NCI-H2107 treated with DMSO at 0.1 percent for 48 hours (cell line): ENCODE results near the gene PI4K2A.

Source experiments
- DNase-seq: peaks from one replicate; lab custom pipeline; 2025; ENCODE audit not compliant: unreplicated experiment; lab: John Stamatoyannopoulos, UW

PI4K2A gene

DNA sequence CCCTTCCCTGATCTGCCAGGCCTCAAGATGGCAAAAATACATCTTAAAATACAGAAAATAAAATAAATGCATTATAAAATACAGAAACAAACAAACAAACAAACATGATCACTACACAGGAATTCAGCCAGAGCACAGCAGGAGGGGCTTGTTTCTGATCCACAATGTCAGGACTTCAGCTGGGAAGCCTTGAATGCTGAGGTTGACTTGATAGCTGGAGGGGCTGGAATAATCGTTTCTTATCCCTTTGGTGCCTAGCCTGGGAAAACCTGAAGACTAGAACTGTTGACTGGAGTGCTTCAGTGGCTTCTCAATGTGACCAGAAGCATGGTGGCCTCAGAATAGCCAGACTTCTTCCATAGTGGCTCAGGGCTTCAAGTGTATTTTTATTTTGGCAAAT lies 63.9 kb downstream of the PI4K2A start:
- no peak for DNase-seq

DNA sequence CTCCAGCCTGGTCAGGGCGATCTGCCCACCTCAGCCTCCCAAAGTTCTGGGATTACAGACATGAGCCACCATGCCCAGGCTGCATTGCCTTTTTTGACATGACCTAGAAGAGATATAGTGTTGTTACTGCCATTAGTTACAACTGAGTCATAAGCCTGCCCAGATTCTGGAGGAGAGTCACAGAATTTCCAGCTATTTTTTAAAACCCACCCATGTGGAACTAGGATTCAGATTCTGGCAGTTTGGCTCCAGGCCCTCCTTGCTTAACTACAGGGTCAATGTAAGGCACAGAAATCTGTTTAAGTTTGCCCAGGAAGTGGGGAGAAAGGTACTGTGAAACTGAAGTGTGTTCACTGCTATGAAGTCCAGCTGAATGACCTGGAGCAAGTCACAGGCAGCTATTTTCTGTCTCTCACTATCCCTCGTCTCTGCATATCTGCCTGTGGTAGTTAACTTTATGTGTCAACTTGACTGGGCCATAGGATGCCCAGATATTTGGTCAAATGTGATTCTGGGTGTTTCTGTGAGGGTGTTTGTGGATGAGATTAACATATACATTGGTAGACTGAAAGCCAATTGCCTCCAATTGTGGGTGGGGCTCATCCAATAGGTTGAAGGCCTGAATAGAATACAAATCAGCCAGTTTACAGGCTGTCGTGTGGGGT lies 64.7 kb downstream of the PI4K2A start:
- no peak for DNase-seq

DNA sequence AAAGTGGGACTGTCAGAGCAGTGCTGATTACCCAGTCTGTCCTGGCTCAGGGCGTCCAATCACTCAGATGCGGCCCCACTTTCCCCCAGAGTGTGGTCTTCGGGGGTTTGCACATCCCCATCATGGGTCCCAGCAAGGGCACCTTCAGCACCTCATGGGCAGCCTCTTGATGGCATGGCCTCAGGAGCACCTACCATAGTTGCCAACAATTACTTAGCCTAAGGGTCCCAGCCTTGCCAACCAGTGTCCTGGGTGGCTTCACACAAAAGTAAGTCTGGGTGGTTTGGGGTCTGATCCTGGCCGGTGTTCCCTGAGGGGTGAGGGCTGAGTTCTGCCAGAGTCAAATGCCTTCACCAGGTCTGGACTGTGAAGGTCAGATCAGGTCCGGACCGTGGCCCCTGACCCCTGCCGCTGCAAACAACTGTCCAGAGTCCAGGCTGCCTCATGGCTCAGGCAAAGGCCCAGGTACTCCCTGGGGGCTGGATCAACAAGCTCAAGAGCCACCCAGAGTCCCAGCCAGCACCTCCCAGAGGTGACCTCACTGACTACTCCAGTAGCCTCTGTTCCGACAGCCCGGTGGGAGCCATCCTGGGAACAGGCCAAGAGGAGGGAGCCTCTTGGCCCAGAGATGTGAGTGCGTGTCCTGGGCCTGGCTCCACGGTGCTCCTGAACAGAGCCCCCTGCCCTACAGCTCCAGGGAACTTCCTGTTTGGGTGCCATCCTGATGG lies 66.8 kb downstream of the PI4K2A start:
- DNase-seq: no peak

DNA sequence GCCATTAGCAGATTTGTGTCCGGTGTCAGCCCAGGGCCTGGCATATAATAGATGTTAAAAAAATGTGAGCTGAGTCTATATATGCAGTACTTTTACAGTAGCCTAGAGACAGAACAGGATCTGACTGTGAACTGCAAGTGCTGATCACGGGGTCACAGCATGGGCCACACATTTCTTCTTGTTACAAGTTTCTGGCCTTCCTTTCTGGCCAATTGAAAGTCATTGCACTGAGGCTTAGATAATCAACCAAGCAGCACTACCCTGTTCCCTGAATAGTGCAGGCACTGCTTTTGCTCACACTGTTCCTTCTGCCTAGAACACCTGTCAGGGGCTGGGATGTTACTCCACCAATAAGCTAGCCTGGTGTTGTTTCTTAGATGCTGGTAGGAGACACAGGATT lies 67.7 kb downstream of the PI4K2A start:
- no peak for DNase-seq

DNA sequence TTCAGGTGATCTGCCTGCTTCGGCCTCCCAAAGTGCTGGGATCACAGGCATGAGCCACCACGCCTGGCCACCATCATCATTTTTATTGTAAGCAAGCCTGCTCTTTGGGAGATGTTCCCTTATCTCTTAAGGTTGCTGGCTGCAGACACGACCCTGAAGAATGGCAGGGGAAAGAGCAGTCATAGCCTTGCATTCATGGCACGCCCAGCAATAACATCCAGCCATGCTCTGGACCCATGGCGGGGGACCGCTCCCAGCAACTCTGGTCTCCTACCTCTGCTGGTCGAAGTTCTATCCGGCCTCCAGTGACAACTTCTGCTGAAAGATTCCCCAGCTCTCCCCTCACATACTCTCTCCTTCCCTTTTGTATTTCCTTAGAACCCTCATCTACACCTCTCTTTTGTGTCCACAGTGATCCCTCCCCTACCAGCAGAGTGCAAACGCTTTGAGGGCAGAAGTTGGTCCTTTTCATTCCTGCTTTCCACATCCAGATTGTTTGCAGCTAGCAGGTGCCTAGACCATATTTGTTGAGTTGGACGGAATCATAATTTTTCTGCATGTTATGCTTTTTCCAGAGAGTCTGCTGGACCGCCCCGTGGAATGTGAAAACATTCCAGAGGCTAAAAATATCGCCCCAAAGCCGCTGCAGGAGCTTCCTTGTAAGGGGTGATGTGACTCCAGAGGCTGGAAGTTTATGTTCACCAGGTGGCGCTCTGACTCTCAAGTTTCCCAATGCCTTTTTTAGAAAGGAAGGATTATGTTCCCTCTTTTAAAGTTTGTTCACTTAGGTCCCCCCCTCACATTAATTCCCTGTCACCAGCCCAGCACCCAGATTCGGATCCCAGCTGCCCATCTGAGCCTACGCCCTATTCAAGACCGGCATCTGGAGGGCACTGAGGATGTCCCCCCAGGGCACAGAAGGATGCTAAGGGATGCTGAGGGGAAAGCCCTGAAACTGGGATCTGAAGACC lies 68.8 kb downstream of the PI4K2A start:
- no peak for DNase-seq

DNA sequence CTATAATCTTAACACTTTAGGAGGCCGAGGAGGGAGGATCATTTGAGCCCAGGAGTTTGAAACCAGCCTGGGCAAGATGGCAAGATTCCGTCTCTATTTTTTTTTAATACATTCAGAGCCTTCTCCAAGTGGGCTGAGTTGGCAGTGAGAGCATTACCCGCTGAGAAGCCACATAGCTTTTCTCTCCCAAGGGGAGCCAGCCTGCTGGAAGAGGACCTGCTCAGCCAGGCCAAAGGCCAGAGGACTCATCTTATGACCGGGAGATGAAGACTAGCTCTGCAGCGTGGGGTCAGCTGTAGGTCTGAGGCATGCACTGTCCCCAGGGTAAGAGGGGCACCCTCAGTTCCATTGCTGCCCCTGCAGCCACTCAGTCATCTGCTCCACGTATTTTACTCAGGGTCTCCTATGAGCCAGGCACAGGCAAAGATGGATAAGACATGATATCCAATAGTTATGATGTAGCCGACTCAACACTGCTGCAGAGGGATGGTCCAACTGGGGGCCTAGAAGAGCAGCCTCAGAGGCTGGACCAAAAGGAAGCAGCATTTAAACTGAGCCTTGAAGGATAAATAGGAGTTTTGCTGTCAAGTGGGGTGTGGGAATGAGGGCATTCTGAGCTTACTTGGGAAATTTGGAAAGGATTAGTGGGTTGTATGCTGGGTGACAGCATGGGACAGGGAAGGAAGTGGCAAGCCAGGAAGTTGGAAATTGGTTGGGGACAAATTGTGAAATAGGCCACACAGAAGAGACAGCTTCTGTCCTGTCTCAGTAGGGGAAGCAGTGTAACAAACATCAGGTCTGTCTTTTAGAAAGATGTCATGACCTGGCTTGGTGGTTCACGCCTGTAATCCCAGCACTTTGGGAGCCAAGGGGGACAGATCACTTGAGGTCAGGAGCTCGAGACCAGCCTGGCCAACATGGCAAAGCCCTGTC lies 71.4 kb downstream of the PI4K2A start:
- DNase-seq: no peak

DNA sequence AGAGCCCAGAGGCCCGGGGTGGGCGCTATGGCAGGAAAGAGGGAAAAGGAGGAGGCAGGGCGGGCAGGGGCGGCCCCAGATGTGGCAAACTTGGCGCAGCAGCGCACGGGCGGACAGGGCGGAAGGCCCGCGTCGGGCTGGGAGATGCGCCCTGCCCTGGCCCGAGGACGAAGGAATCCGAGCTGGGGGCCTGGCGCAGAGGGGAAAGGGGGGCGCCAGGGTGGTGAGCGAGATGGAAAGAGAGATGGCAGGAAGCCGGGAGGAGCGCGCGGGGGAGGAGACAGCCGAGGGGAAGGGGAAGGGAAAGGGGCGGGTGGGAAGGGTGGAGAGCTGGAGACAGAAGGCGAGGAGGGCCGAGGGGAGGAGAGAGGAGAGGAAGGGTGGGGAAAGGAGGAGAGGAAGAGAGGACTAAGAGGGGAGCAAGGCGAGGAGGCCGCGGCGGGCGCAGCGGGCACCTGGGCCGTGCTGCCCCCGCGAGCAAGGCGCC lies 72.9 kb downstream of the PI4K2A start, which contains the start of gene MARVELD1:
MARVELD1 (plus strand) TSS at position 392 of the 487 bp plus-strand sequence. CDS start 147 bp downstream, outside the sequence.
- DNase-seq: no peak

DNA sequence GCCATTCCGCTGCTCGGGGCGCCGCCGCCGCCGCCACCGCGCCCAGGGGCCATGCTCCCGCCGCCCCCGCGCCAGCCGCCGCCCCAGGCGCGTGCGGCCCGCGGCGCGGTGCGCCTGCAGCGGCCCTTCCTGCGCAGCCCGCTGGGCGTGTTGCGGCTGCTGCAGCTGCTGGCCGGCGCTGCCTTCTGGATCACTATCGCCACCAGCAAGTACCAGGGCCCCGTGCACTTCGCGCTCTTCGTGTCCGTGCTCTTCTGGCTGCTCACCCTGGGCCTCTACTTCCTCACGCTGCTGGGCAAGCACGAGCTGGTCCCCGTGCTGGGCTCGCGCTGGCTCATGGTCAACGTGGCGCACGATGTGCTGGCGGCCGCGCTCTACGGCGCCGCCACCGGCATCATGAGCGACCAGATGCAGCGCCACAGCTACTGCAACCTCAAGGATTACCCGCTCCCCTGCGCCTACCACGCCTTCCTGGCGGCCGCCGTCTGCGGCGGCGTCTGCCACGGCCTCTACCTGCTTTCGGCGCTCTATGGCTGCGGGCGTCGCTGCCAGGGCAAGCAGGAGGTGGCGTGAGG lies 73.4 kb downstream of the PI4K2A start:
- no peak for DNase-seq

DNA sequence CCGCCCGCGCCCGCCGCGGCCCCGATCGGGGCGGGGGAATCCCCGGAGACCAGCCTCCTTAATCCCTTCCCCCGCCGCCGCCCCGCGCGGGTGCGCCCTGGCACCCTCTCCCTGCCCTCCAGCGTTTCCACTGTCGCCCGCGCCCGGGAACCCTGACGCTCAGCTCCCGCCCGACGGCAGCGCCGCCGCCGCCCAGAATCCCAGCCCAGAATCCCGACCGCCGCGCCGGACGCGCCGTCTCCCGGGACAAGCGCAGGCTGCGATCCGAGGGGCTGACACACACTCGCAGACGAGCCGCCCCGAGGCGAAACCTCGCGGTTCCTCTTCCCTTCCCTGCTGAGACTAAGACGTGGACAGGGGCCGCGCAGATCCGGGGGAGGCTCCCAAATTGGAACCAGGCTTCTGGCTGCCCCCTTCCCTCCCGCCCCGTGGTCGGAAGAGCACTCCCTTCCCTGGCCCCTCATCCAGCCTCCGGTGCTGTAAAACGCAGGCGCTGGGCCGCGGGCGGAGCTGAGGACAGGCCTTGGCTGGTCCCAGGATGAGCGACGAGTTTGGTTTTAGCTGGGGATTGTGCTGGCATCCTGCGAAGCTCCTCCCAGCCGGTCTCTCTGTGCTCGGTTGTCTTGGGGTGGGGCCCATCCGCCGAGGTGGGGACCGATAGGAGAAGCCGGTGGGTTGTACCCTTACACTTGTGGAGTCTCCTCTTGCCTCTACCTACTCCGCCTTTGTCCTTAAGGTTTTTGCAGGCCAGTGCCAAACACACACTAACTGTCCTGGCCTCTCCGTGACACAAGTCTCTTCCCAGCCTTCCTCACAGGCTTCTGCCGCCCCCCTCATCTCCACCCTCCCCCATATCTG lies 74.2 kb downstream of the PI4K2A start:
- no peak for DNase-seq

DNA sequence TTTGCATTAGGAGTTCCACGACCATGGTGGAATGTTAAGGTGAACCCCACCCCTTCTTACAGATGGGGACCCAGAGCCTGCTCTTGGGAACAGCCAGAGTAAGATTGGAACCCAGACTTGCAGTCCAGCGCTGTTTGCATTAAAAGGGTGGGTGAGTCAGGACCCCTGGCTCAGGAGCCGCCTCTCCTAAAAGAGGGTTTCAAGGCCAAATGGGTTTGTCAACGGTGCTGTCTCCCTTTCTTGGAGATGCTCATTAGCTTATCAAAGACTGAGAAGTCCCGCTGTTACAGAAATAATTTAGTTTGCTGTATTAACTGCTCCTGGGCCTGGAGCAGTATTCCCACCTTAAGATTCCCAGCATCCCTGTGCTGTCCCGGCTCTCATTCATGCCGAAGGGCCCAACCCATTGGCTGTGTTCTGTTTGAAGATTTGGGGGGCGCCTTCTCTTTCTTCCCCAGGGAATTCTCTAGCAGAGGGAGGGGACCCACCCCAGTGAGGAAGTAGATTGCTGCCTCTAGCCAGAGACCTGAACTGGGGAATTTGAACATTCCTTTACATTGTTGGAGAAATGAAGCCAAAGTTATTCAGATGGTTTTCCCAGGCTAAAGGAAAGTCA lies 74.9 kb downstream of the PI4K2A start:
- DNase-seq: no peak

DNA sequence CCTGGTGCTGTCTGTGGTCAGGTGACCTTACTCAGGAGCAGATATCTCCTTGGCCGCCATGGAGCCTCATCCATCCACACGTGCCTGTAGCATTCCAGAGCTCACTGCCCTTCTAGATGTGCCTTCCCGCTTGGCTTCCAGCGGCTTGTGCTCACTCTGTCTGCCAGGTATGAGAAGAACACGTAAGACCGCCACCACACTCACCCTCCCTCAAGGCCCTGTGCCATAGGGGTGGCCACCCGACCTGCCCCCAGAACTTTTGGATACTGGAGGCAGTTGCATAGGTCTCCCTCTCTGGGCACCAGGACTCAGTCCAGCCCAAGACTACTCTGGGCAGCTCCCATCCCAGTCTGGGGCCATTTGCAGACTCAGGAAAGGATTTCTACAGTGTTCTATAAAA lies 77.2 kb downstream of the PI4K2A start:
- no peak for DNase-seq

DNA sequence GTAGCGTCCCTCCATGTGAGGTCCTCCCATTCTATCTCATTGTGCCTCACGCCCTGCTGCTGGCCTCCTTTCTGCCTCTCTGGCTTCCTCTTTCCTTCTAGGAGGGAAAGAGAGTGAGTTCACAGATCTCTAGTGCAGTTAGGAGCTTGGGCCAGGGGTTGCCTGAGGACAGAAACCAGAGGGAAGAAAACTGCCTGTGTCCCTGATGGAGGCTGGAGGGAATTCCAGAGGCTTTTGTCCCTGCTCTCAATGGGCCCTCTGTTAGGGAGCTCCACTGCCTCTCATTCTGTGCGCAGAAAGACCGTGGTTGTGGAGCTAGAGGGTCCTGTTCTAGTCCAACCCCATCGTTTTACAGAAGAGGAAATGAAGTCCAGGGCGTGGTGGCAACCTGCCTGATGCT lies 77.7 kb downstream of the PI4K2A start:
- no peak for DNase-seq

DNA sequence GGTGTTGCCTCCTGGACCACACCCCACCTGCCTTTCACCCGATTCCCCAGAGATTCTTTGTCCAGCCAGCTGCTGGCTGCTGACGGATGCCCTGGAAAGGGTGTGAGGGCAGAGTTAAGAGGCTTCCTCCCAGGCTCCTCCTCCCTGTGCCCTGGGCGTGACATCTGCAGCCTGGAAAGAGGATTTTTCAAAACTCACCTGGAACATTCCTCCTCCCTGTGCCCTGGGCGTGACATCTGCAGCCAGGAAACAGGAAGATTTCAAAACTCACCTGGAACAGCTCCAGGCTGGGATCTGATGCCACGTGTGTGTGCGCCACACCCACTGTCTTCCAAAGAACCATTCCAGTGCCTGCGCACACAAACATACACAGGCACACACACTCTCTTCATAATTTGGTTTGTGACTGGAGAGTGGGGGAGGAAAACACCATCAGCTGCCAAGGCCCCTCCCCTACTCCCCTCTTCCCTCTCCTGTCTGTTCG lies 78.2 kb downstream of the PI4K2A start:
- peak; percentile 31 for DNase-seq

DNA sequence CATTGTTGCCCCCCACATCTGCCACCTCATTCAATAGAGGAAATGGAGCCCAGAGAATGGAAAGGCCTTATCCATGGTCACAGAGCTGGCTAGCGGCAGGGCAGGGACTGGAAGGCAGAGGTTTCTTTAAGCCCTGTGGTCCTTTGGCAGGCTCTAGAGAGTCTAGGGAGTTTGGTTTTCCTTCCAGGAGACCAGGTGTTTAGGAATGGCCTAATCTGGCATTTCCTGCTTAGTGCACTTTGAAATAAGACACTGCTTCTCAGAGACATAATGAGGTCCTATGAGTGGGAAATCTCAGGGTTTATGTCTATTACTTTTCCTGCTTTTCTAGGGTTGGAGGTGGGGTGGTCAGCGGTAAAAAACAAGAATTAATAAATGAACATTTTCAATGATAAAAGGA lies 79.1 kb downstream of the PI4K2A start:
- DNase-seq: no peak

DNA sequence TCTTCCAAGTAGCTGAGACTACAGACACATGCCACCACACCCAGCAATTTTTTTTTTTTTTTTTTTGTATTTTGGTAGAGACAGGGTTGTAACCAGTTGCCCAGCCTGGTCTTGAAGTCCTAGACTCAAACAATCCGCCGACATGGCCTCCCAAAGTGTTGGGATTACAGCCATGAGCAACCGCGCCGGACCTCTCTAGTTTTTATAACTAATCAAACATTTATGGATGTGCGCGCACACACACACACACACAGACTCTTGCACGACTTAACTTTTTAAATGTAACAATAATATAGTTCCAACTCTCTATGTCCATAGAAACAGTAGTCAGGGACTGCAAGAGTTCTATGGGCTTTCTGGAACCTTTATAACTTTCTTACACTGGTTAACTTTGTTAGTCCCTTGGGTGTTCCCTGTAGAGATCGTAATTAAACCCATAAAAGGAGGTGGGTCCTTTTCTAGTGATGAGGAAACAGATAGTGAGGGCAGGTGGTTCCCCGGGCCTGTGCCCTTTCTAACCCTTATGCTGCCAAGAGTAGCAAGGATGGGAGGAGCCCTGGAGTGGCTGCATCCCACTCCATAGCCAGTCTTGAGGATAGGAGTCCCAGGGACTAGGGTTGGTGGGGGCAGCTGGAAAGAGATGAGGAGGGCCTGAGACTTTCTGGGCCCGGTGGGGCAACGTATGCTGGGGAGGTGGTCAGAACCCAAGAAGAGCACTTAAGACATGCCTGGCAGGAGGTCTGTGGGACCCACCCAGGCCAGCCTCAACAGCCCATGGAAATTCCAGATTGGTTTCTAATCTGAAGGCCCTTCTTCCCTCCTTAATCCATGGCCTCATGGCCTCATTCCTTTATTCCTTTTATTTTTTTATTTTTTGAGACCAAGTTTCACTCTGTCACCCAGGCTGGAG lies 81.7 kb downstream of the PI4K2A start:
- DNase-seq: no peak

DNA sequence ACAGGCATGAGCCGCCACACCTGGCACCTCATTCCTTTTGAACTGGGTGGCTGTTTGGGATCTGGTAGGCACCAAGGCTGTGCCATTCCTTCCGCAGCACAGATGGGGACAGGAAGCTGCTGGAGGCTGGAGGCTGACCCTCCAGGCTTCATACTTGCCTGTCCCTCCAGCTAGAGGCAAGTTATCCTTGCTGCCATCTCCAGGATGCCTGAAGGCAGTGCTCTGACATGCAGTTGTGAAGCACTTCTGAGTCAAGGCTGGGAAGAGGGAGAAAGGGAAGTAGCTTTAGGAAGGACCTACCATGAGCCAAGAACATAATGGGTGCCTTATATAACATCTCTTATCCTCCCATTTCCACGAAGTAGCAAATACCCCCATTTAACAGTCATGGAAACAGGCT lies 82.5 kb downstream of the PI4K2A start:
- DNase-seq: no peak

DNA sequence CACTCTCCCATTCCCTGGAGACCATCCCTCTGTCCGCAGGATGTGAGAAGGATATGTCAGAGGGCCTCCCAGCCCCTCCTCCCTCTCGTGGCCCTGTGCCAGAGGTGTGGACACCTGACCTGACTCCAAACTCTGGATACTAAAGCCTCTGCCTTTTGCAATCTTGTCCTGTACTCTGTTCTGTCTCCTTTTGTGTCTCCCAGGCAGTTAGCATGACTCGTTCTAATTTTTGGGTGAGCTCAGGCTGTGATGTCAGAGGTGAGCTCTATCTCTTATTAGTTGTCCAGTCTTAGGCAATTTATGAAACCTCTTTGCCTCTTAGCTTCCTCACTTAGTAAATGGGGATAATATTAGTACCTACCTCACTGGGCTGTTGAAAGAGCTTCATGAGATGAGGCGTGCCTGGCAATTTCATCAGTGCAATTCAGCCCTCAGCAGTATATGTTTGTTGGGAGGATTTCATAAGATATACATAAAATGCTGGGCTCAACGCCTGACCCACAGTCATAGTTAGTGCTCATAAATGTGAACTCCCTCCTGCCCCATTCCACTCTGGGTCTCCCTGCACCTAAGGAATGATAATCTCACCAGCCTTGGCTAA lies 84.0 kb downstream of the PI4K2A start:
- no peak for DNase-seq
